Vagina (tissue), 2 donors: Measurements from ENCODE around the gene PLEKHS1. TPM values are rescaled to one million over a fixed set of nuclear protein-coding genes. Genes with fewer than 3 reads are reported as not detected.

ENCODE experiments used
- DNase-seq, 2 donors: peaks; one replicate each; pipeline ENCODE4 v3.0.0-alpha.2; 2017; ENCODE audit errors: extremely low spot score in 2 of 2
- H3K27ac ChIP-seq: fragments of 200-600 bp; sonication (generic); one replicate; pipeline ENCODE4 v1.5.1; 2019
- H3K27me3 ChIP-seq: fragments of 200-600 bp; sonication (generic); one replicate; pipeline ENCODE4 v1.5.1; 2019
- H3K36me3 ChIP-seq, 2 donors: fragments of 200-600 bp; sonication (generic); one replicate each; pipeline ENCODE4 v1.5.1; 2017 to 2019
- H3K4me1 ChIP-seq: fragments of 200-600 bp; sonication (generic); one replicate; pipeline ENCODE4 v1.5.1; 2019
- H3K4me3 ChIP-seq, 2 donors: fragments of 200-600 bp; sonication (generic); 1 replicate in 1 of 2; 2 replicates in 1 of 2; pipeline ENCODE4 v1.5.1; 2016 to 2019
- H3K9me3 ChIP-seq: fragments of 200-600 bp; sonication (generic); one replicate; pipeline ENCODE4 v1.5.1; 2019
- POLR2A ChIP-seq, 2 donors: fragments of 450-650 bp; IDR thresholded peaks; one replicate each; pipeline ENCODE4 v1.6.1; 2017; ENCODE audit warnings: antibody characterized with exemption in 2 of 2, mild to moderate bottlenecking in 2 of 2, moderate library complexity in 2 of 2
- POLR2AphosphoS5 ChIP-seq, 2 donors: sonication (generic); formaldehyde crosslinking; IDR thresholded peaks; one replicate each; pipeline ENCODE4 v1.9.0; 2017; ENCODE audit warnings: antibody characterized with exemption in 2 of 2, mild to moderate bottlenecking in 2 of 2, low read depth in 1 of 2; ENCODE audit not compliant: insufficient read depth in 1 of 2
- intact Hi-C: fragments of 100-400 bp; cut with DNase I; formaldehyde crosslinking; loops from one replicate; pipeline ENCODE4 v1.15.1; 2023
- total RNA-seq: library from RNA; depleted of rRNA; stranded (reverse); fragments of >200 nt; gene quantifications from one replicate; pipeline ENCODE4 v1.2.3, GENCODE V29; 2016
- TF ChIP-seq, protein P1 (sequence below), 3 experiments: fragments of 450-650 bp in 2 of 3; fragments of 200-600 bp in 1 of 3; sonication (generic) in 1 of 3; IDR thresholded peaks; one replicate each; pipeline ENCODE4 v1.5.1; 2017 to 2019; ENCODE audit warnings: antibody characterized with exemption in 3 of 3, mild to moderate bottlenecking in 2 of 3, moderate library complexity in 2 of 3

PLEKHS1 gene
- total RNA-seq, 1 donor from 2014 or later: not detected

DNA sequence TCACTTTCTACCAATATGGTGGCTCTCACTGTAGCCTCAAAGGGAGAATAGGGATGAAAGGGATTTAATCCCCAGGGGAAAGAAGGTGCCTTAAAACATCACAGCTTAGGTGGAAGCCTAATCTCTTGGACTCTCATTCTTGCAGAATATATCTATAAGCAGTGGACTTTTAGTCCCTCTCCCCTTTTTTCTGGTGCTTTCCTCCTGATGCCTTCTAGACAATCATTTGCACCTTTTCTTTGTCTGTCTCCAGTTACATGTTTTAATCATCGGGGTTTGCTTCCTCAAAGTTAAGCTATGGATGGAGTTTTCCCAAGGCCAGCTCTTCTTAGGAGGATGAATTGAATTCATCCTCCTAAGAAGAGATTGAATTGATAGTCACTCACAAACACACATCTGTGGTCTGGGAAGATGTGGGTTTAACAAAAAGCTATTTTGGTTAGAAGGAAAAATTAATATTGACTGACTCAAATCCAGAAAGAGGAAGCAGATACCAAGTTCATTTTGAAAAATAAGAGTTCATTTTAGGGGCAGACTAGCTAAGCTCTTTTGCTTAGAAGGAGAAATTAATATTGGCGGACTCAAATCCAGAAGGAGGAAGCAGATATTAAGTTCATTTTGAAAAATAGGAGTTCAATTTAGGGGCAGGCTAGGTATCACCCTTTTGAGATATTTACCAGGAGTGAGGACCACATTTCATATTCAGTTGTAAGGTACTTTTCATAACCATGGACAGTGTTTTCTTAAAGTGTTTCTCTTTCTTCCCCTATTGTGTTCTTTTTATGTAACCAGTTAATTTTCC lies 35.2 kb upstream of the PLEKHS1 start:
- H3K9me3 ChIP-seq: no peaks in the 10 kb centered on the region
- H3K36me3 ChIP-seq: peaks cover 0 to 11% of the 10 kb centered on the region in 2 donors
- H3K27me3 ChIP-seq: no peaks in the 10 kb centered on the region
- intact Hi-C loops: no loop called here
- no peak overlapping the region for H3K27ac ChIP-seq
- H3K4me1 ChIP-seq: peaks cover 4% of the 10 kb centered on the region
- no peak for DNase-seq
- no peak overlapping the region for H3K4me3 ChIP-seq
- TF ChIP-seq POLR2AphosphoS5 (IDR thresholded peaks at IDR 0.05; ENCODE audit: insufficient read depth in 1 of 2, low read depth in 1 of 2): no peak
- TF ChIP-seq, protein P1, sequence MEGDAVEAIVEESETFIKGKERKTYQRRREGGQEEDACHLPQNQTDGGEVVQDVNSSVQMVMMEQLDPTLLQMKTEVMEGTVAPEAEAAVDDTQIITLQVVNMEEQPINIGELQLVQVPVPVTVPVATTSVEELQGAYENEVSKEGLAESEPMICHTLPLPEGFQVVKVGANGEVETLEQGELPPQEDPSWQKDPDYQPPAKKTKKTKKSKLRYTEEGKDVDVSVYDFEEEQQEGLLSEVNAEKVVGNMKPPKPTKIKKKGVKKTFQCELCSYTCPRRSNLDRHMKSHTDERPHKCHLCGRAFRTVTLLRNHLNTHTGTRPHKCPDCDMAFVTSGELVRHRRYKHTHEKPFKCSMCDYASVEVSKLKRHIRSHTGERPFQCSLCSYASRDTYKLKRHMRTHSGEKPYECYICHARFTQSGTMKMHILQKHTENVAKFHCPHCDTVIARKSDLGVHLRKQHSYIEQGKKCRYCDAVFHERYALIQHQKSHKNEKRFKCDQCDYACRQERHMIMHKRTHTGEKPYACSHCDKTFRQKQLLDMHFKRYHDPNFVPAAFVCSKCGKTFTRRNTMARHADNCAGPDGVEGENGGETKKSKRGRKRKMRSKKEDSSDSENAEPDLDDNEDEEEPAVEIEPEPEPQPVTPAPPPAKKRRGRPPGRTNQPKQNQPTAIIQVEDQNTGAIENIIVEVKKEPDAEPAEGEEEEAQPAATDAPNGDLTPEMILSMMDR (IDR thresholded peaks at IDR 0.05): no peak
- TF ChIP-seq POLR2A (IDR thresholded peaks at IDR 0.05): no peak

DNA sequence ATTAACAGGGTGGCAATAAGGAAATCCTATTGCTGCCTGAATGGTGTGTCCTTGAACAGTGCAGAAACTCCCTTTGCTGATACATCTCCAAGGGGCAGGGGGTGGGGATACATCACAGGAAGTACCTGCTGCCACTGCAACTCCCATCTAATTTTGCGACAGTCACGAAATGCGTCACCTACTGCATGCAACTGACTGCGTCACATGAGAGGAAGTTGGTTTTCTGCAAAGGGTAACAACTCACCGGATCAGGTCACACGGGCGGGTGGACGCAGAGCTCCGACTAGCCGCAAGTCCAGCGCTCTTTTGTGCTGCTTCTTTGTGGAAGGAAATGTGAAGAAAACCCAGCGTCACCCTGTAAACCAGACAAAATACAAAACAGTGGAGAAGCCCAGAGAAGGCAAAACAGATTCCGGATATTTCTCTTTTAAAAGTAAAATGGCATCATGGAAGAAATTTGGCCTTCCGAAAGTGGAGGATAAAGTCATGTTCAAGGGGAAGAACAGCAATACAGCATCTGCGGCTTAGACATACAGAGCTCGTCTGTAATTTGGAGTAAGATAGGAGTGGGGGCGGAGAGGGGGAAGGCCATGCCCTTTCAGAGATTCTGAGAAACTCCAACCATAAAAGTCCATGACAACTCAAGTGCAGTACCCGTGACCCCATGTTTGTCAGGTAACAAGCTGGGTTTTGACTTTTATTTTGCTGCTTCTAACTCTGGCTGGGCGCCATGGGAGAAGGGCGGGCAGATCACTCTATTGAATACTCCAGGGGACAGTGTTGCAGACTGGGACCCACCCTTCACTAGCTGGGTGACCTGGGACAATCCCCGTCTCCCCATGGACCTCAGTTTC lies 32.3 kb upstream of the PLEKHS1 start:
- intact Hi-C loops: no loop called here
- Histone ChIP-seq H3K36me3 (peaks cover 0 to 32% of the 10 kb centered on the region in 2 donors), H3K27me3 (no peaks in the 10 kb centered on the region)

GRCh38 chr10:113720386-113720785 lies 31.1 kb upstream of the PLEKHS1 start:
- H3K4me1 ChIP-seq: no peaks in the 10 kb centered on the region
- intact Hi-C loops: no loop called here
- no peak overlapping the region for H3K27ac ChIP-seq
- H3K9me3 ChIP-seq: no peaks in the 10 kb centered on the region
- H3K36me3 ChIP-seq: peaks cover 0 to 44% of the 10 kb centered on the region in 2 donors
- no peak overlapping the region for H3K4me3 ChIP-seq
- DNase-seq: no peak
- no peaks in the 10 kb centered on the region for H3K27me3 ChIP-seq
- TF ChIP-seq, protein P1 (IDR thresholded peaks at IDR 0.05): no peak
- no peak for TF ChIP-seq POLR2A (IDR thresholded peaks at IDR 0.05)
- no peak for TF ChIP-seq POLR2AphosphoS5 (IDR thresholded peaks at IDR 0.05; ENCODE audit: insufficient read depth in 1 of 2, low read depth in 1 of 2)

More for the DNA sequence above, 32.3 kb upstream of the PLEKHS1 start:
- Histone ChIP-seq H3K4me1 (no peaks in the 10 kb centered on the region), H3K27ac (no peak overlapping the region), H3K4me3 (no peak overlapping the region), H3K9me3 (no peaks in the 10 kb centered on the region)
- TF ChIP-seq POLR2A (IDR thresholded peaks at IDR 0.05) (no peak), POLR2AphosphoS5 (IDR thresholded peaks at IDR 0.05; ENCODE audit: insufficient read depth in 1 of 2, low read depth in 1 of 2) (no peak)
- TF ChIP-seq, protein P1 (IDR thresholded peaks at IDR 0.05): no peak
- no peak for DNase-seq

DNA sequence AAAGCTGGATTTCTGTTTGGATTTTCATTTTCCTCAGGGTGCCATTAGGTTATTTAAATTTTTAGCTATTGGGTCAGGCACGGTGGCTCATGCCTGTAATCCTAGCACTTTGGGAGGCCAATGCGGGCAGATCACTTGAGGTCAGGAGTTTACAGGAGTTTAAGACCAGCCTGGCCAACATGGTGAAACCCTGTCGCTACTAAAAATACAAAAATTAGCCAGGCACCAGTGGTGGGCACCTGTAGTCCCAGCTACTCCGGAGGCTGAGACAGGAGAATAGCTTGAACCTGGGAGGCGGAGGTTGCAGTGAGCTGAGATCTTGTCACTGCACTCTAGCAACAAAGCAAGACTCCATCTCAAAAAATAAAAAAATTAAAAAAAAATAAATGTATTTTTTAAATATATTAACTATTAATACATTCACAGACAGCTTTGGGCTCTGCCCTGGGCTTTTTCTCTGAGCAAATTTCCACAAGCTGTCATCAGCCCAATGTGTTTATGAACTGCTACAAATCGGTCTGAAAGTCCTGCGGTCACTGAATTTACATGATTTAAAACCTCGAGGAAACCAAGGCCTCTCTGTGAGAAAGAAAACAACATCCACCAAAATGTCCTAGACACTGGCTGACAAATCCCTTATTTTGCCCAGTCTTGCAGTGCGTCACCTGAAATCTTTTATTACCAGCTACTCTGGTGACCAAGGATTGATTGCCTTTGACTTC lies 19.2 kb upstream of the PLEKHS1 start:
- DNase-seq: no peak
- TF ChIP-seq, protein P1 (IDR thresholded peaks at IDR 0.05): no peak
- TF ChIP-seq POLR2AphosphoS5 (IDR thresholded peaks at IDR 0.05; ENCODE audit: insufficient read depth in 1 of 2, low read depth in 1 of 2) (no peak), POLR2A (IDR thresholded peaks at IDR 0.05) (no peak)
- Histone ChIP-seq H3K4me3 (no peak overlapping the region), H3K9me3 (no peaks in the 10 kb centered on the region), H3K36me3 (peaks cover 0 to 27% of the 10 kb centered on the region in 2 donors), H3K27me3 (no peaks in the 10 kb centered on the region), H3K4me1 (no peaks in the 10 kb centered on the region), H3K27ac (no peak overlapping the region)
- intact Hi-C loops: no loop called here
